HEK293 (cell line): ENCODE results near the gene TMTC1.

Experiments
- CTCF ChIA-PET: fragments of 350-600 bp; formaldehyde crosslinking; extraction: SDS; loops from one replicate; lab custom pipeline; 2021; ENCODE audit warnings: antibody characterized with exemption; lab: Yijun Ruan, JAX
- POLR2A ChIA-PET: fragments of 300-600 bp; formaldehyde crosslinking; extraction: SDS; loops from one replicate; lab custom pipeline; 2020; ENCODE audit warnings: antibody characterized with exemption, inconsistent platforms; lab: Yijun Ruan, JAX
- H3K27ac ChIP-seq: fragments of 200-500 bp; sonication (Bioruptor generic); 2 replicates; pipeline ENCODE4 v1.5.1; 2014; ENCODE audit warnings: low read depth, low read length, control low read depth, inconsistent platforms; ENCODE audit errors: extremely low read depth
- H3K36me3 ChIP-seq, 2 experiments: fragments of 200-500 bp in 1 of 2; sonication (Bioruptor generic) in 1 of 2; 1 replicate in 1 of 2; 2 replicates in 1 of 2; pipeline ENCODE4 v1.5.1; 2014 to 2017; ENCODE audit warnings: inconsistent platforms in 2 of 2, low read length in 2 of 2; ENCODE audit not compliant: control insufficient read depth in 2 of 2, insufficient read depth in 1 of 2
- H3K4me1 ChIP-seq: fragments of 200-500 bp; sonication (Bioruptor generic); 2 replicates; pipeline ENCODE4 v1.5.1; 2014; ENCODE audit warnings: mild to moderate bottlenecking, low read length, inconsistent platforms; ENCODE audit not compliant: control insufficient read depth, insufficient read depth
- H3K4me3 ChIP-seq: 2 replicates; pipeline ENCODE4 v1.5.1; 2011; ENCODE audit warnings: low read depth, mild to moderate bottlenecking, control low read depth, low read length, moderate library complexity
- H3K9me3 ChIP-seq: fragments of 200-500 bp; sonication (Bioruptor generic); 2 replicates; pipeline ENCODE4 v1.5.1; 2014; ENCODE audit warnings: low read depth, low read length, inconsistent platforms; ENCODE audit not compliant: control insufficient read depth, insufficient read depth
- FEZF1 ChIP-seq: fragments of 450-650 bp; formaldehyde crosslinking; IDR thresholded peaks from 2 replicates; pipeline ENCODE4 v1.5.1; 2016; ENCODE audit warnings: missing biosample characterization, missing genetic modification characterization
- GLI4 ChIP-seq: fragments of 450-650 bp; formaldehyde crosslinking; IDR thresholded peaks from 2 replicates; pipeline ENCODE4 v1.5.1; 2016; ENCODE audit warnings: missing biosample characterization, missing genetic modification characterization
- HOXA7 ChIP-seq: sonication (generic); formaldehyde crosslinking; IDR thresholded peaks from 2 replicates; pipeline ENCODE4 v1.8.1; 2022; ENCODE audit warnings: missing genetic modification reagents, borderline replicate concordance
- IKZF3 ChIP-seq: fragments of 450-650 bp; IDR thresholded peaks from 2 replicates; pipeline ENCODE4 v1.5.0; 2018; ENCODE audit warnings: missing biosample characterization, mild to moderate bottlenecking, missing genetic modification characterization, moderate library complexity
- KLF7 ChIP-seq: fragments of 450-650 bp; formaldehyde crosslinking; IDR thresholded peaks from 2 replicates; pipeline ENCODE4 v1.5.1; 2016; ENCODE audit warnings: missing biosample characterization, missing genetic modification characterization, borderline replicate concordance
- MZF1 ChIP-seq: fragments of 450-650 bp; formaldehyde crosslinking; IDR thresholded peaks from 2 replicates; pipeline ENCODE4 v1.5.1; 2017; ENCODE audit warnings: missing biosample characterization, missing genetic modification characterization, borderline replicate concordance
- ZBTB7A ChIP-seq: fragments of 450-650 bp; formaldehyde crosslinking; IDR thresholded peaks from 2 replicates; pipeline ENCODE4 v1.5.1; 2016; ENCODE audit warnings: low read depth, missing biosample characterization, missing genetic modification characterization
- ZBTB8A ChIP-seq: fragments of 450-650 bp; formaldehyde crosslinking; IDR thresholded peaks from 2 replicates; pipeline ENCODE4 v1.5.1; 2016; ENCODE audit warnings: missing biosample characterization, missing genetic modification characterization
- ZFP3 ChIP-seq: fragments of 450-650 bp; formaldehyde crosslinking; IDR thresholded peaks from 2 replicates; pipeline ENCODE4 v1.5.1; 2016; ENCODE audit warnings: low read depth, missing biosample characterization, missing genetic modification characterization
- ZNF10 ChIP-seq: fragments of 450-650 bp; formaldehyde crosslinking; IDR thresholded peaks from 2 replicates; pipeline ENCODE4 v1.5.1; 2017; ENCODE audit warnings: missing biosample characterization, missing genetic modification characterization
- ZNF211 ChIP-seq: fragments of 450-650 bp; formaldehyde crosslinking; IDR thresholded peaks from 2 replicates; pipeline ENCODE4 v1.5.1; 2016; ENCODE audit warnings: low read depth, missing biosample characterization, missing genetic modification characterization
- ZNF292 ChIP-seq: fragments of 450-650 bp; formaldehyde crosslinking; IDR thresholded peaks from 2 replicates; pipeline ENCODE4 v1.5.1; 2016; ENCODE audit warnings: low read depth, missing biosample characterization, missing genetic modification characterization, borderline replicate concordance
- ZNF311 ChIP-seq: fragments of 450-650 bp; formaldehyde crosslinking; IDR thresholded peaks from 2 replicates; pipeline ENCODE4 v1.5.1; 2017; ENCODE audit warnings: missing biosample characterization, missing genetic modification characterization, borderline replicate concordance
- ZNF335 ChIP-seq: fragments of 450-650 bp; formaldehyde crosslinking; conservative IDR thresholded peaks from 2 replicates; pipeline ENCODE4 v1.5.1; 2016; ENCODE audit warnings: missing biosample characterization, missing genetic modification characterization
- ZNF48 ChIP-seq: fragments of 450-650 bp; formaldehyde crosslinking; IDR thresholded peaks from 2 replicates; pipeline ENCODE4 v1.5.1; 2016; ENCODE audit warnings: missing biosample characterization, missing genetic modification characterization
- ZNF571 ChIP-seq: fragments of 450-650 bp; formaldehyde crosslinking; IDR thresholded peaks from 2 replicates; pipeline ENCODE4 v1.5.0; 2017; ENCODE audit warnings: missing biosample characterization, missing genetic modification characterization
- TF ChIP-seq, protein P1 (sequence below): IDR thresholded peaks from 2 replicates; pipeline ENCODE4 v1.6.1; 2011; ENCODE audit warnings: mild to moderate bottlenecking, low read depth, low read length, borderline replicate concordance
- TF ChIP-seq, protein P2 (sequence below): fragments of 450-650 bp; formaldehyde crosslinking; IDR thresholded peaks from 2 replicates; pipeline ENCODE4 v1.5.1; 2017; ENCODE audit warnings: missing biosample characterization, missing genetic modification characterization
- TF ChIP-seq, protein P3 (sequence below): fragments of 450-650 bp; formaldehyde crosslinking; IDR thresholded peaks from 2 replicates; pipeline ENCODE4 v1.5.1; 2017; ENCODE audit warnings: missing biosample characterization, missing genetic modification characterization

TMTC1 gene

DNA sequence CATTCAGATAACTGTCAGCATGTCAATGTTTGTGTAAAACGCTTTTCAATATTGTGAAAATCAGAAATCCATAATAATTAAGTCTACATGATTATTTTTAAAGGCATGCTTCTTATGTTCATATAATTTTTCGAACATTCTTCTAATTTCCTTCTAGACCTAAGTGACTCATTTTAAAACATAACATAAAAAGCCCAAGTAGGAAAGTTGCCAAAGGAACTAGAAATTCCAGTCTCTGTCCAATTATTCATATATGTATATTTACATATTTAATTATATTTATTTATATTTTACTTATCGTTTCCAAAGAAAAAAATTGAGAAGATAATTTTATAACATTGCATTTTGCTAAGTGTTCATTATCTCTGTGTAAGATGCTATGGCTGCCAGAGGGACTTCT, 110.4 kb downstream of the TMTC1 start (continued):
- TF ChIP-seq ZFP3 (tag by site-specific recombination): no peak
- TF ChIP-seq IKZF3 (tag by site-specific recombination): no peak
- TF ChIP-seq ZBTB7A (tag by site-specific recombination): no peak
- TF ChIP-seq ZBTB8A (tag by site-specific recombination): no peak
- TF ChIP-seq, protein P1, sequence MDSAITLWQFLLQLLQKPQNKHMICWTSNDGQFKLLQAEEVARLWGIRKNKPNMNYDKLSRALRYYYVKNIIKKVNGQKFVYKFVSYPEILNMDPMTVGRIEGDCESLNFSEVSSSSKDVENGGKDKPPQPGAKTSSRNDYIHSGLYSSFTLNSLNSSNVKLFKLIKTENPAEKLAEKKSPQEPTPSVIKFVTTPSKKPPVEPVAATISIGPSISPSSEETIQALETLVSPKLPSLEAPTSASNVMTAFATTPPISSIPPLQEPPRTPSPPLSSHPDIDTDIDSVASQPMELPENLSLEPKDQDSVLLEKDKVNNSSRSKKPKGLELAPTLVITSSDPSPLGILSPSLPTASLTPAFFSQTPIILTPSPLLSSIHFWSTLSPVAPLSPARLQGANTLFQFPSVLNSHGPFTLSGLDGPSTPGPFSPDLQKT: no peak
- no peak for TF ChIP-seq ZNF292 (tag by site-specific recombination)

DNA sequence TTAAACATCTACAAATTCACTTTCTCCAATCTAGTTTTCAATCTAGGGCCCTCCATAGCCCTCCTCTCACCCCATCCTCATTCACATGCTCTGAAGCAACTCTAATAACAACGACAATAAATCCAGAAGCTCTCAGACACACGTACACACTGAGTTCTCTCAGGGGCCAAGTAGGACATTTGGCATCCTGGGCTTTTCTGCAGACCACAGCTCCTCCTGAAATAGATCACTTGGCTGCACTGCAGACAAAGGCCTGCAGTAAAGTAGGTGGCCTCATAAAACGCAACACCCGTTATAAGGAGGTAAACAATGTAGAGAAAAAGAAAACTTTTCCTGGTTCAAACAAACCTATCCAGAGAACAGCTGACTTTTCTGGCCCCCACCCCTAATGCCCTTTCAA, 111.2 kb downstream of the TMTC1 start:
- Histone ChIP-seq H3K4me1 (no peaks in the 10 kb centered on the region), H3K9me3 (no peaks in the 10 kb centered on the region), H3K4me3 (no peak overlapping the region), H3K27ac (no peak overlapping the region), H3K36me3 (no peaks in the 10 kb centered on the region)
- ChIA-PET POLR2A (no interaction called here), CTCF (no interaction called here)
- no peak for TF ChIP-seq FEZF1 (tag by site-specific recombination)
- TF ChIP-seq ZNF211 (tag by site-specific recombination): no peak
- no peak for TF ChIP-seq ZNF311
- TF ChIP-seq ZNF10 (tag by site-specific recombination): no peak
- no peak for TF ChIP-seq KLF7 (tag by site-specific recombination)
- TF ChIP-seq ZNF335 (tag by site-specific recombination): no peak

DNA sequence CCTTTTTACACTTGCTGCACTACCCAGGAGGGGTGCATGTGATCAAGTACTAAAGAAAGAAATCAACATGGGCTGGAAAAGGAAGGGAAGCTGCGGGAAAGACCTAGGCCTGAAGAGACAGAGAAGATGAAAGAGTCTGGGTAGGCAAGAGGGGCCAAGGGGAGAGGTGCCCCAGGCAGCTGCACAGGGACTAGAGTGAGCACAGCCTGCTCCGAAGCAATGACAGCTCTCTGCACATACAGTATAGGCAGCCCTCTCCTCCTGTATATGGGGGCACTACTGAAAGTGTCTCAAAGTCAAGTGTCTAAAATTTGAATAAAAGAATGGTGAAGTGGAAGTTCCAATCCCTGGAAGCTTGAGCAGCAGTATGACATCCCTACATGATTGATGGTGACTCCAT, 112.0 kb downstream of the TMTC1 start:
- no peaks in the 10 kb centered on the region for H3K36me3 ChIP-seq
- no peak overlapping the region for H3K4me3 ChIP-seq
- CTCF ChIA-PET: no interaction called here
- H3K4me1 ChIP-seq: no peaks in the 10 kb centered on the region
- H3K9me3 ChIP-seq: no peaks in the 10 kb centered on the region
- POLR2A ChIA-PET: no interaction called here
- TF ChIP-seq HOXA7 (CRISPR knock-in tag) (no peak), ZNF211 (tag by site-specific recombination) (no peak), MZF1 (no peak), ZNF571 (tag by site-specific recombination) (no peak), ZNF48 (tag by site-specific recombination) (no peak), GLI4 (tag by site-specific recombination) (no peak)
- TF ChIP-seq, protein P2, sequence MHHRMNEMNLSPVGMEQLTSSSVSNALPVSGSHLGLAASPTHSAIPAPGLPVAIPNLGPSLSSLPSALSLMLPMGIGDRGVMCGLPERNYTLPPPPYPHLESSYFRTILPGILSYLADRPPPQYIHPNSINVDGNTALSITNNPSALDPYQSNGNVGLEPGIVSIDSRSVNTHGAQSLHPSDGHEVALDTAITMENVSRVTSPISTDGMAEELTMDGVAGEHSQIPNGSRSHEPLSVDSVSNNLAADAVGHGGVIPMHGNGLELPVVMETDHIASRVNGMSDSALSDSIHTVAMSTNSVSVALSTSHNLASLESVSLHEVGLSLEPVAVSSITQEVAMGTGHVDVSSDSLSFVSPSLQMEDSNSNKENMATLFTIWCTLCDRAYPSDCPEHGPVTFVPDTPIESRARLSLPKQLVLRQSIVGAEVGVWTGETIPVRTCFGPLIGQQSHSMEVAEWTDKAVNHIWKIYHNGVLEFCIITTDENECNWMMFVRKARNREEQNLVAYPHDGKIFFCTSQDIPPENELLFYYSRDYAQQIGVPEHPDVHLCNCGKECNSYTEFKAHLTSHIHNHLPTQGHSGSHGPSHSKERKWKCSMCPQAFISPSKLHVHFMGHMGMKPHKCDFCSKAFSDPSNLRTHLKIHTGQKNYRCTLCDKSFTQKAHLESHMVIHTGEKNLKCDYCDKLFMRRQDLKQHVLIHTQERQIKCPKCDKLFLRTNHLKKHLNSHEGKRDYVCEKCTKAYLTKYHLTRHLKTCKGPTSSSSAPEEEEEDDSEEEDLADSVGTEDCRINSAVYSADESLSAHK (tag by site-specific recombination): no peak
- TF ChIP-seq, protein P3, sequence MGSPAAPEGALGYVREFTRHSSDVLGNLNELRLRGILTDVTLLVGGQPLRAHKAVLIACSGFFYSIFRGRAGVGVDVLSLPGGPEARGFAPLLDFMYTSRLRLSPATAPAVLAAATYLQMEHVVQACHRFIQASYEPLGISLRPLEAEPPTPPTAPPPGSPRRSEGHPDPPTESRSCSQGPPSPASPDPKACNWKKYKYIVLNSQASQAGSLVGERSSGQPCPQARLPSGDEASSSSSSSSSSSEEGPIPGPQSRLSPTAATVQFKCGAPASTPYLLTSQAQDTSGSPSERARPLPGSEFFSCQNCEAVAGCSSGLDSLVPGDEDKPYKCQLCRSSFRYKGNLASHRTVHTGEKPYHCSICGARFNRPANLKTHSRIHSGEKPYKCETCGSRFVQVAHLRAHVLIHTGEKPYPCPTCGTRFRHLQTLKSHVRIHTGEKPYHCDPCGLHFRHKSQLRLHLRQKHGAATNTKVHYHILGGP (tag by site-specific recombination): no peak
- no peak overlapping the region for H3K27ac ChIP-seq
